ENCODE data around the gene SRGAP1.
"Not testable (repeated sequence)": the region's sequence is repeated elsewhere in the genome, so short reads cannot be mapped to it uniquely, and the experiment has no call there.

SRGAP1 gene

GRCh38 chr12:64086946-64087345, 242.4 kb downstream of the SRGAP1 start:
- no peak for DNase-seq

DNA sequence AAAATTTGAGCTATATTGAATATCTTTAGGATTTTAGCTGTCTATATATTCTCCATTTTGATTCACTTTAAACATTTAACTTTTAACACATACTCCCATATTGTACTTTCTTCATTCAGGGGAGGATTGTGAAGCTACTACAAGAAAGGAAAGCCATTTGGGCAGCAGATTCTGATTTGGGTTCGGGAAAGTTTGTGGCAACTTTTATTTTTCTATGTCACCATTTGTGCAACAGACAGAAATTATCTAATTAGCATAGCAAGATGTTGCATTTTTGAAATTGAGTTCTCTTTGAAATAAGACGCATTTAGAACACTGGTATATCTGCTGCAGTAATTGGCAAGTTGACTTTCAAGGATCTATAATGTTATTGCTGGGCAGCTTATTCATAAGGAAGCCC, 243.3 kb downstream of the SRGAP1 start:
- no peak for DNase-seq

- no peak for DNase-seq
Measured at GRCh38 chr12:64088431-64089349, 244.2 kb downstream of the SRGAP1 start.

DNA sequence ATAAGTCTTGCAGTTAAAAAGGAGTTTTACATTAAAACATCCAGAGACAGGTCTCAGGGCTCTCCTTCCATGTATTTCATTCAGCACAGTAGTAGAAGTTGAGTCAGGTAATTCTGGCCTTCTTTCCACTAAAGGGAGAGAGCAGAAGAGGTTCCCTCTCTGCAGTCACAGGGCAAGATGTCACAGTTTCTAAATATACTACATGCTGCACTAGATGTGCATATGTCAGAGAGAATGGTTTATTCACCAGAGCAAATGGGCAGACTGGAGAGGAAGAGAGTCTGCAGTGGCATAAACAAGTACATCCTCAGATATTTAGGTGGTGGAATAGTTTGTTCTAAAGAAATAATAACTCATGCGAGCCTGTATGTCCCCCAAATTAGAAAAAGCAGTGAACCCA, 245.5 kb downstream of the SRGAP1 start:
- no peak for DNase-seq

DNA sequence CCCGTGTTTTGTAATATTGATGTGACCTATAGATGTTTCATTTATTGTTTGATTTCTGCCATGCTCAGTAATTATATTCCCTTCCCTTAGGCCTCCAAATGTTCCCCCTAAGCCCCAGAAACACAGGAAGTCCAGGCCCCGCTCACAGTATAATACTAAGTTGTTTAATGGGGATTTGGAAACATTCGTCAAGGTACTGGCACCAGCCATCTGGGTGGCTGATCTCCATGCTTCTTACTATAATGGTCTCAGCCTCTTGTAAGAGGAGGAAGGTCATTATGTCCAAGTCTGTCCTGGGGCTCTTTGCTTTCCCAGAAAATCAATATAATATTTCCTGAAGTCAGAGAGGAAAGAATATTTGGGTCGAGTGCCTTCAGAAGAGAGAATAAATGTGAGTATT, 246.7 kb downstream of the SRGAP1 start:
- DNase-seq = no peak

DNA sequence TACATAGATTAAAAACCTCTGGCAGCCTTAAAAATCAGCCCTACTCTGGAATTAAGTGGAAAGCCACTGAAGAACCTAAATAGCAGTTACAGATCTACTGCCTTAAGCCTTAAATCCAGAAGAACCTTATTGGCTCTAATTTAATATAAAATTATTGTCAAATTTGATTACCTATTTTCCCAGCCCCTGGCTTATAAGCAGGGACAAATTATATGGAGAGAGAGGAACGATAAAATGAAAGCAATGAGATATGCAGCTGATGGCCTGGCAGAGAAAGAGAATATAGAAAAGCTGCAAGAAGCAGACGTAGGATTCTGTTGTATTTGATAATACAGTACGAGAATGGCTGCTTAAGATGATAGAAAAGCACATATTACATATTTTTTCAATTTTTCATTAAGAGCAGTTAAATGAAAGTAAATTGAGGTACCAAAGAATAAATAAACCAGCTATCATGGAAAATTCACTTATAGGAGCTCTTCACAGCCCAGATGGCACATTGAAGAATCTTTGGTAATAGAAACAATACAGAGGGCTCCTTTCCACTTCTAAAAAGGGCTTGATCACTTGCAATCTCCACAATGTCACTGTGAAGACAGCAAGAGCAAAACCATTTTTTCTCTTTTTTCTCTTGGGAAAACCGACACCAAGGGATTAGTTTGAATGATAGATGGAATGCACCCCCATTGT, 248.2 kb downstream of the SRGAP1 start:
- no peak for DNase-seq

- DNase-seq = no peak
Measured at GRCh38 chr12:64093689-64094088, 249.2 kb downstream of the SRGAP1 start.

DNA sequence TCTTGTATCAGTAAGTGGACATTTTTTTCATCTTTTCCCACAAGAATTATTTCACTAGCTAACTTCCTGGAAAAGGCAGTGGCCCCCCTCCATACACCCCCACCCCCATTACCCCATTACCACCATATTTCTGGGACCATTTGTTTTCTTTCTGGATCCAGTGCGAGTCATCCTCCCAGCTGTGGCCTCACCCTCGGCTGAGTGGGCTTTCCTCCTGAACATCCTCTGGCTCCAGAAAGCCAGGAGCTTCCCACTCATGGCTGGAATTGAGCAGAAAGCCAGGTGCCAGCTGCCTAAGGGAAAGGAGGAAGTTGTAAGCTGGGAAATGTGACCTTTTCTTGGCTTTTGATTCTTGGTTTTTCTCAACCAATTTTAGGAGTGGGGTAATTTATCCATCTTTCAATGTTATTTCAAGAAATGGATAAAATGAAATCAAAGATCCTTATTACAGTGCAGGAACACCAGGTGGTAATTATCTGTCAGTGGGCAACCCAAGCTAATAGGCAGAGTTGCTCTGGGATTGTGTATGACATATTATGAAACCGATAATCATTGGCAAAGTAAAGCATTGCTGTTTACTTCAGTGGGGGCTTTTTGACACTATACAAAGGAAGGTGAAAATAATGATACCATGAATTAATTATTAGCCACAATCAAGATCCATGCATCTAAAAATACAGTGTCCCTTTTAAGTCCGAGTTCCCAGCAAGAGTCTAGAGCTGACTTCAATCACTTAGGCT, 253.0 kb downstream of the SRGAP1 start:
- no peak for DNase-seq

DNA sequence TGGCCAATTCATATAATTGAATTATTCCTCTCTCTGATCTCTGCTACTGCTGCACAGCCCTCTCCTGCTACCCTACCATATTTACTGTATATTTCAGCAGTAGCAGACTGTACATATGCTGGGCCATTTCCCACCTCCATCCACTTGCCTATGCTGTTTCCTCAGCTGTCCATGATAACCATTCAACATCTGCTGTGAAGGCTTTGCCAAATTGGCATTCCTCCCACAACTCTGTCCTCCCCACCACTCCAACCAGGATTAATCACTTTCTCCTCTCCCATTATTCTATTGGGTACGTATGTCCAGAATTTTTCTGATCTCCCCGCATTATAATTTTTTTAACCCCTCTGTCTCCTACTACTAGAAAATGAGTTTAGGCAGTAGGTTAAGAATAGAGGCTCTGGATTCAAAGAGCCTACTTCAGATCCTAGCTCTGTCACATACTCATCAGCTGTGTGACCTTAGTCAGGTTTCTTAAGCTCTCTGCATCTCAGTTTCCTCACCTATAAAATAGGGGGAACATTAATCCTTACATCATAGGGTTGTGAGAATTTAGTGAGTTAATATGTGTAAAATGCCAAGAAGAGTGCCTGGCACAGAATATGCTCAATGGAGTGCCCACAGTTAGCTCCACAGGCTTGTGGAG, 254.3 kb downstream of the SRGAP1 start:
- DNase-seq = no peak

GRCh38 chr12:64099397-64099796, 254.9 kb downstream of the SRGAP1 start:
- no peak for DNase-seq

- DNase-seq = no peak
Measured at GRCh38 chr12:64102339-64102738, 257.8 kb downstream of the SRGAP1 start.

DNA sequence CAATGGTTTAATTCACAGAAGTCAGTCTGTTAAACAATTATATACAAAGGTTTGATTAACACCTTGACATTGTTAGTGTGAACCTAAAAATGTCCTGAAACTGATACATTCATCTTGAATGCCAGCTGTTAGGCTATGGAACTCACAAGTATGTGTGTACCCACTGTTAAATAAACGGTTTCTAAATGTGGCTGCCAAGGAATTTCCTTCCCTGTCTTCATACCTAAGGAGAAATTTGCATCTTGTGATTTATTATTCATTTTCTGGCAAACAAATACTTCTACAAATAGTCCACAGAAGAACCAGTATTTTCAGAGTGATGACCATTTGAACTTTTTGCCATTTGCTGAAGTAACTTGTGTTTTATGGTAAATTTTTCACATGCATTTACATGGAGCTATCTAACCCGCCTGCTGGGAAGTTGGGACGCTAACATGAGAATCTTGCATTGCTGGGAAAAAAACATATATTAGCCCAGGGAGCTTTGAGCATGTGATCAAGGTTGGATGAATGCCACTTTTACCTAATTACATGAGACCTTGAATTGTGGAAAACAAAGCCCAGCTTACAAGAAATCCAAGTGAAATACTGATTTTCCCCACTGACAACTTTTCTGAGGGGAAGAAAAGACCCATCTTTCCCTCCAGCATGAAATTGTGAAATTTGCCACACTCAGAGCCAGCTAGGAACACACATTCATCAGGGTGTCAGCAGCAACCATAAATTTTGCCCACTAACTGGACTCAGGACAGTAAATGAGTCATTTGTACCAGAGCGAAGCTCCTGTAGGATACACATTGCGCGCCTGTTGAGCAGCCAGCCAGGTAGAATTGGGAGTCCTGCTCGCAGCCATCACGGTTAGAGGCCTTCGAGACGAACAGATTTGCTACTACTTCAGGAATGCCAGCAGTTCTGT, 259.6 kb downstream of the SRGAP1 start:
- DNase-seq = peak; percentile 6

DNA sequence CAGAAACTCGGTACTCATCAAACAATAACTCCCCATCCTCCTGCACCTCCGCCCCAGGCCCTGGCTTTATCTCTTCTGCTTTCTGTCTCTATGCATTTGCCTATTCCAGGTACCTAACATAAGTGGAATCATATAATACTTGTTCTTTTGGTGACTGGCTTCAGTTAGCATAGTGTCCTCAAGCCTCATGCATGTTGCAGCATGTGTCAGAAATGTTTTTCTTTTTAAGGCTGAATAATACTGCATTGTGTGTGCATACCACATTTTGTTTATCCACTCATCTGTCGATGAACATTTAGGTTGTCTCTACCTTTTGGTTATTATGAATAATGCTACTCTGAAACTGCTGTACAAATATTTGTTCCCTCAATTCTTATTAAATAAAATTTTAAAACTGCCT, 260.5 kb downstream of the SRGAP1 start:
- DNase-seq = no peak

DNA sequence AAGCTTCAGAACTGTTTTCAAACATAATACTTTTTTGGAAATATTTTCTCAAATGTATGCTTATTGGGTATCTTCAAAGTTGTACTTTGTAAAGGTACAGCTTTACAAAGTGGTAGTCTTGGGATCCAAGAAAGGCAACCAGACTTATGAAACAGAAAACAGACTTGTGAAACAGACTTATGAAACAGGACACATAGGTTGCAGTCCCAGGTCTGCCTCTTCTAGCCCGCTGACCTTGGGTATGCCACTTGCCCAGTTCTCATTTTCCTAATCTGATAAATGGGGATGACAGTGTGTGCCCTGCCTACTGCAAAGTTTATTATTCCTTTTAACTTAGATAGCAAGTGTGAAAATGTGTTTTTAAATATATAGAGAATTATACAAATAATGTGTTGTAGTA, 263.3 kb downstream of the SRGAP1 start:
- DNase-seq = no peak

DNA sequence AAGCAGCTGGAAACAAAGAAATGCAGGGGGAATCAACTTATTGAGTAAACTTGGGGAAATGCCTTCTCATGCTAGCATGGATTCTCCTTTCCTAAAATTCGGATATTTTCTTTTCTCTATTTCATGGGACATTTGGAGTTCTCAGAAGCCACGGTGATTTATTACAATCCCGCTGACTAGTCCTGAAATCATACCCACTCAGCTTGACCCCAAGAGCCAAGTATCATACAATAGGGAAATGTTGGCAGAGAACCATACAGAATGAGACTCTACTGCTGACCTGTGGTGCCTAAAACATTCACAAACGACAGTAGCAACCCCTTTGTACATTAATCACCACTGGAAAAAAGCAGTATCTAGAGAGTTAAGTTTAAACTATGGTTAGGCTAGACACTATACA, 265.2 kb downstream of the SRGAP1 start:
- DNase-seq = no peak

DNA sequence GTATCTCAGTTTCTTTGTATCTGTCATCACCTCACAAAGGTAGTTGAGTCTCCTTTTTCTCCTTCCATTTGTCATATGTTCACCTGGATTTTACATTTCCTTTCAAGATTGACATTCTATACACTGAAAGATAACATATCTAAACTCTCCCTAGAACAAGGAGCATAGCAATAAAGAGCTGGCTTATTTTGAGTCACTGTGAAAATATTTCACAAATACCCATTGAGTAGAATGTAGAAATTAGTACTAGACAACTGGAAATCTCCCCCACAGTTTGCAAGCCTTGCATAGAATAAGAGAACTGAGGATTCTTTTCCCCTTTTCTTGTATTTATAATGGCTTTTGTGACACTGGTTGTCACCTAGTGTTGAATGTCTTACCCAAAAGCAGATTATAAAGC, 266.4 kb downstream of the SRGAP1 start:
- no peak for DNase-seq

DNA sequence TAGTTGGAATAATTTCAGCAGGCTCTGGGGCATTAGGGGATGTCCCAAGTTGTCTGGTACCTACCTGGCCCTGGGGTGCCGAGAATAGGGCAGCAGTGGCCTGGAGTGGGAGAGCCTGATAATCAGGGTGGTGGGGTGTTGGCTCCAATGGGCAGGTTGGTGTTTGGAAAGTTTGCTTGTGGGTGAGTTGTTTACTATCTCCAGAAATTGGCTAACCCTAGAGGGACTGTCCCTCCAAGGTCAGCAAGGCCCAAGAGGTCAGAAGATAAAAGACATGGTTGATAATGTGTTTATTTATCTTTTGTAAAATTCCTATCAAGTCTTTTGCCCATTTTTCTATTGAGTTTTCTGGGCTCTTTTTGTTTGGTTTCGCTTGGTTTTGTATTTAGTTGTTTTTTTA, 272.5 kb downstream of the SRGAP1 start:
- no peak for DNase-seq

DNA sequence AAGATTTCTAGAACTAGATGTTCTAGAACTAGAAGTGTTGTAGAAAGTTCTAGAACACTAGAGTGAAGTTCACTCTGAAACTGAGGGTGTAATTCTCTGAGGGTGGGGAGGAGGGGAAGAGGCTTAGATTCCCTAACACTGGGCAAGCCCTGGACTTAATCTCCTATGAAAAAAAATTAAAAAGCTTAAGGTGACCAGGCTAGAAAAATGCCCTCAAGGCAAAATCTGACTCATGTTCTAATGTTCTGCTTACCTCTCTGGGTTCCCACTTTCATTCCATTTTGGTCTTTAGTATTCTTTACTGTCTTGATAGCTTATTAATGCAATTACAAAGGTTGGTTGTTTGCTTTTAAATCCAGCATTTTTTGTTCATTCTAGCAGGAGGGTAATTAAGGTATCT, 276.1 kb downstream of the SRGAP1 start:
- DNase-seq = no peak

GRCh38 chr12:64121086-64121485, 276.6 kb downstream of the SRGAP1 start:
- not testable (repeated sequence) for DNase-seq

- DNase-seq = no peak
Measured at GRCh38 chr12:64122154-64122553, 277.7 kb downstream of the SRGAP1 start.

DNA sequence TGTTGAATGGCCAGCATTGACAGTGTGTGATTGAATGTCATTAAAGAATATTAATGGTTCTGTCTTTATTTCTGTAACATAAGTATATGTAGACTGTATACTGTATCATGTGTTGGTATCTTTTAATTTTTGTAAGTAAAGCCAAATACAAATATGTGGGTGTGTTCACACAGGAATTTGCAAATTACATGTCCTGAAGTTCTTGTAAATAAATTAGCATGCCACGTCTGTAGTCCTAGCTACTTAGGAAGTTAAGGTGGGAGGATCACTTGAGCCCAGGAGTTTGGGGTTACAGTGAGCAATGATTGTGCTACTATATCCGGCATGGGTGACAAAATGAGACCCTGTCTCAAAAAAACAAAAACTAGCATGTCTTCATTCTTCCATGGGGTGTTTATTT, 278.5 kb downstream of the SRGAP1 start:
- DNase-seq = no peak

DNA sequence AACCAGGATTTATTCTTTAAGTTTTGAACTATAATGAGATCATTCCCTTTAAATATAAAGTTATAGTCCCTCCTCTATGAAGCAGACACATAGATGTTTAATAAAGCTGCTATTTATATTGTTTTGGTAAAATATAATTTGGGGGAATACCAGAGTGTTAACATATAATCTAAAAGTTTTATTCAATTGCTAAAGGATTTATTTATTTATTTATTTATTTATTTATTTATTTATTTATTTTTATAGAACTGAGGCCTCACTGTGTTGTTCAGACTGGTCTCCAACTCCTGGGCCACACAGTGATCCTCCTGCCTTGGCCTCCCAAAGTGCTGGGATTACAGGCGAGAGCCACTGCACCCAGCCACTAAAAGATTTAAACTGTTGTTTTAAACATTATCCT, 278.9 kb downstream of the SRGAP1 start:
- DNase-seq = no peak

Measured in right kidney (tissue), 1 donor.